ENCODE measurements around the gene NCEH1. TPM values are rescaled to one million over a fixed set of nuclear protein-coding genes. Genes with fewer than 3 reads are reported as not detected.

NCEH1 gene
- total RNA-seq, 2 donors from 2014 or later: 7.1 to 22.7 TPM

- no peaks in the 10 kb centered on the region for H3K9me3 ChIP-seq
- no peak overlapping the region for H3K27ac ChIP-seq
- ATAC-seq (ENCODE audit: insufficient number of reproducible peaks, low FRiP score, low read depth): no peak
- H3K4me1 ChIP-seq (ENCODE audit: control insufficient read depth in 1 of 2, low read depth in 2 of 2): peaks cover 0 to 14% of the 10 kb centered on the region in 2 donors
- DNase-seq (ENCODE audit: low spot score): no peak
- H3K27me3 ChIP-seq (replicated peaks; ENCODE audit: insufficient read depth): no peaks in the 10 kb centered on the region
- no peak overlapping the region for H3K4me3 ChIP-seq
- H3K36me3 ChIP-seq: no peaks in the 10 kb centered on the region
- TF ChIP-seq CTCF (IDR thresholded peaks at IDR 0.05): no peak
Measured at GRCh38 chr3:172613845-172614244, 97.0 kb downstream of the NCEH1 start.

GRCh38 chr3:172612871-172613678, 97.8 kb downstream of the NCEH1 start:
- no peak for DNase-seq (ENCODE audit: low spot score)
- no peak for ATAC-seq (ENCODE audit: insufficient number of reproducible peaks, low FRiP score, low read depth)
- Histone ChIP-seq H3K27ac (no peak overlapping the region), H3K36me3 (no peaks in the 10 kb centered on the region), H3K9me3 (no peaks in the 10 kb centered on the region), H3K27me3 (replicated peaks; ENCODE audit: insufficient read depth) (no peaks in the 10 kb centered on the region), H3K4me3 (no peak overlapping the region), H3K4me1 (ENCODE audit: control insufficient read depth in 1 of 2, low read depth in 2 of 2) (peaks cover 2 to 21% of the 10 kb centered on the region in 2 donors)
- TF ChIP-seq CTCF (IDR thresholded peaks at IDR 0.05): no peak

- H3K4me3 ChIP-seq: no peak overlapping the region
- no peak overlapping the region for H3K27ac ChIP-seq
- no peaks in the 10 kb centered on the region for H3K36me3 ChIP-seq
- no peak for TF ChIP-seq CTCF (IDR thresholded peaks at IDR 0.05)
- no peaks in the 10 kb centered on the region for H3K27me3 ChIP-seq (replicated peaks; ENCODE audit: insufficient read depth)
- H3K9me3 ChIP-seq: no peaks in the 10 kb centered on the region
- ATAC-seq (ENCODE audit: insufficient number of reproducible peaks, low FRiP score, low read depth) (no peak), DNase-seq (ENCODE audit: low spot score) (no peak)
- H3K4me1 ChIP-seq (ENCODE audit: control insufficient read depth in 1 of 2, low read depth in 2 of 2): peaks cover 12 to 21% of the 10 kb centered on the region in 2 donors
Measured at GRCh38 chr3:172609750-172610149, 101.1 kb downstream of the NCEH1 start.

GRCh38 chr3:172608575-172608974, 102.3 kb downstream of the NCEH1 start:
- H3K4me3 ChIP-seq: no peak overlapping the region
- H3K9me3 ChIP-seq: no peaks in the 10 kb centered on the region
- H3K27me3 ChIP-seq (replicated peaks; ENCODE audit: insufficient read depth): no peaks in the 10 kb centered on the region
- peaks cover 12 to 21% of the 10 kb centered on the region in 2 donors for H3K4me1 ChIP-seq (ENCODE audit: control insufficient read depth in 1 of 2, low read depth in 2 of 2)
- H3K36me3 ChIP-seq: no peaks in the 10 kb centered on the region
- ATAC-seq (ENCODE audit: insufficient number of reproducible peaks, low FRiP score, low read depth) (no peak), DNase-seq (ENCODE audit: low spot score) (no peak)
- no peak overlapping the region for H3K27ac ChIP-seq
- no peak for TF ChIP-seq CTCF (IDR thresholded peaks at IDR 0.05)

- no peaks in the 10 kb centered on the region for H3K36me3 ChIP-seq
Measured at GRCh38 chr3:172607305-172608121, 103.4 kb downstream of the NCEH1 start.

More at GRCh38 chr3:172607305-172608121, 103.4 kb downstream of the NCEH1 start:
- Histone ChIP-seq H3K27ac (peak overlapping the region; percentile 40 to 59), H3K4me3 (no peak overlapping the region), H3K27me3 (replicated peaks; ENCODE audit: insufficient read depth) (no peaks in the 10 kb centered on the region), H3K4me1 (ENCODE audit: control insufficient read depth in 1 of 2, low read depth in 2 of 2) (peaks cover 12 to 21% of the 10 kb centered on the region in 2 donors), H3K9me3 (no peaks in the 10 kb centered on the region)
- TF ChIP-seq CTCF (IDR thresholded peaks at IDR 0.05): no peak
- no peak for DNase-seq (ENCODE audit: low spot score)
- peak; percentile 69 for ATAC-seq (ENCODE audit: insufficient number of reproducible peaks, low FRiP score, low read depth)
